Peyer's patch (tissue), 4 donors: Measurements from ENCODE around the gene FAM83G. TPM values are rescaled to one million over a fixed set of nuclear protein-coding genes. Genes with fewer than 3 reads are reported as not detected.
A peak's percentile ranks its signal among the peaks of the same experiment; 100 is the strongest.

Experiments
- DNase-seq, 3 donors: peaks; one replicate each; pipeline ENCODE4 v3.0.0-alpha.2; 2017 to 2019
- H3K27ac ChIP-seq, 4 donors: fragments of 200-600 bp; sonication (generic); one replicate each; pipeline ENCODE4 v1.5.1; 2016 to 2019
- H3K27me3 ChIP-seq, 2 donors: fragments of 200-600 bp; sonication (generic); one replicate each; pipeline ENCODE4 v1.5.1; 2019
- H3K36me3 ChIP-seq, 3 donors: fragments of 200-600 bp; sonication (generic); one replicate each; pipeline ENCODE4 v1.5.1; 2016 to 2019
- H3K4me1 ChIP-seq, 4 donors: fragments of 200-600 bp; sonication (generic); one replicate each; pipeline ENCODE4 v1.5.1; 2016 to 2019
- H3K4me3 ChIP-seq, 4 donors: fragments of 200-600 bp; sonication (generic); 1 replicate in 3 of 4; 2 replicates in 1 of 4; pipeline ENCODE4 v1.5.1; 2016 to 2019; ENCODE audit warnings: mild to moderate bottlenecking in 1 of 4
- H3K9me3 ChIP-seq, 4 donors: fragments of 200-600 bp; sonication (generic); one replicate each; pipeline ENCODE4 v1.5.1; 2016 to 2019; ENCODE audit warnings: mild to moderate bottlenecking in 1 of 4
- POLR2A ChIP-seq, 2 donors: fragments of 450-650 bp; IDR thresholded peaks; one replicate each; pipeline ENCODE4 v1.5.1; 2017; ENCODE audit warnings: antibody characterized with exemption in 2 of 2, mild to moderate bottlenecking in 2 of 2, moderate library complexity in 2 of 2
- small RNA-seq, 2 donors: library from RNA; depleted of rRNA; stranded (forward); fragments of <200 nt; gene quantifications; one replicate each; pipeline ENCODE3, GENCODE V24; 2016
- total RNA-seq, 4 donors: library from RNA; depleted of rRNA; stranded (reverse); fragments of >200 nt; gene quantifications; one replicate each; pipeline ENCODE4 v1.1.0, GENCODE V29; 2016
- TF ChIP-seq, protein P1 (sequence below), 6 experiments: fragments of 450-650 bp in 4 of 6; fragments of 200-600 bp in 2 of 6; sonication (generic) in 1 of 6; IDR thresholded peaks; one replicate each; pipeline ENCODE4 v1.5.1; 2017 to 2019; ENCODE audit warnings: antibody characterized with exemption in 6 of 6, mild to moderate bottlenecking in 3 of 6, moderate library complexity in 1 of 6

Gene FAM83G
- total RNA-seq, 4 donors from 2014 or later: 9.9 to 48.4 (median 37.4) TPM

GRCh38 chr17:18921912-18922451 lies 82.6 kb downstream of the FAM83G start:
- DNase-seq: no peak
- H3K27ac ChIP-seq: peak overlapping the region in 1 of 4 donors; percentile 28
- H3K4me1 ChIP-seq: peaks cover 0 to 28% (median 4%) of the 10 kb centered on the region in 4 donors
- H3K27me3 ChIP-seq: no peaks in the 10 kb centered on the region
- peaks cover 0 to 27% (median 0%) of the 10 kb centered on the region in 3 donors for H3K36me3 ChIP-seq
- TF ChIP-seq, protein P1, sequence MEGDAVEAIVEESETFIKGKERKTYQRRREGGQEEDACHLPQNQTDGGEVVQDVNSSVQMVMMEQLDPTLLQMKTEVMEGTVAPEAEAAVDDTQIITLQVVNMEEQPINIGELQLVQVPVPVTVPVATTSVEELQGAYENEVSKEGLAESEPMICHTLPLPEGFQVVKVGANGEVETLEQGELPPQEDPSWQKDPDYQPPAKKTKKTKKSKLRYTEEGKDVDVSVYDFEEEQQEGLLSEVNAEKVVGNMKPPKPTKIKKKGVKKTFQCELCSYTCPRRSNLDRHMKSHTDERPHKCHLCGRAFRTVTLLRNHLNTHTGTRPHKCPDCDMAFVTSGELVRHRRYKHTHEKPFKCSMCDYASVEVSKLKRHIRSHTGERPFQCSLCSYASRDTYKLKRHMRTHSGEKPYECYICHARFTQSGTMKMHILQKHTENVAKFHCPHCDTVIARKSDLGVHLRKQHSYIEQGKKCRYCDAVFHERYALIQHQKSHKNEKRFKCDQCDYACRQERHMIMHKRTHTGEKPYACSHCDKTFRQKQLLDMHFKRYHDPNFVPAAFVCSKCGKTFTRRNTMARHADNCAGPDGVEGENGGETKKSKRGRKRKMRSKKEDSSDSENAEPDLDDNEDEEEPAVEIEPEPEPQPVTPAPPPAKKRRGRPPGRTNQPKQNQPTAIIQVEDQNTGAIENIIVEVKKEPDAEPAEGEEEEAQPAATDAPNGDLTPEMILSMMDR (IDR thresholded peaks at IDR 0.05): no peak
- TF ChIP-seq POLR2A (IDR thresholded peaks at IDR 0.05): no peak
- H3K4me3 ChIP-seq: no peak overlapping the region
- no peaks in the 10 kb centered on the region for H3K9me3 ChIP-seq

- no peak for DNase-seq
- H3K27ac ChIP-seq: peak overlapping the region in 2 of 4 donors; percentile 6 to 28
- H3K4me3 ChIP-seq: no peak overlapping the region
- no peak for TF ChIP-seq POLR2A (IDR thresholded peaks at IDR 0.05)
- TF ChIP-seq, protein P1 (IDR thresholded peaks at IDR 0.05): no peak
- no peaks in the 10 kb centered on the region for H3K27me3 ChIP-seq
- H3K9me3 ChIP-seq: no peaks in the 10 kb centered on the region
- H3K4me1 ChIP-seq: peaks cover 0 to 28% (median 4%) of the 10 kb centered on the region in 4 donors
- peaks cover 0 to 29% (median 0%) of the 10 kb centered on the region in 3 donors for H3K36me3 ChIP-seq
Measured at GRCh38 chr17:18921485-18921884, 83.1 kb downstream of the FAM83G start.

DNA sequence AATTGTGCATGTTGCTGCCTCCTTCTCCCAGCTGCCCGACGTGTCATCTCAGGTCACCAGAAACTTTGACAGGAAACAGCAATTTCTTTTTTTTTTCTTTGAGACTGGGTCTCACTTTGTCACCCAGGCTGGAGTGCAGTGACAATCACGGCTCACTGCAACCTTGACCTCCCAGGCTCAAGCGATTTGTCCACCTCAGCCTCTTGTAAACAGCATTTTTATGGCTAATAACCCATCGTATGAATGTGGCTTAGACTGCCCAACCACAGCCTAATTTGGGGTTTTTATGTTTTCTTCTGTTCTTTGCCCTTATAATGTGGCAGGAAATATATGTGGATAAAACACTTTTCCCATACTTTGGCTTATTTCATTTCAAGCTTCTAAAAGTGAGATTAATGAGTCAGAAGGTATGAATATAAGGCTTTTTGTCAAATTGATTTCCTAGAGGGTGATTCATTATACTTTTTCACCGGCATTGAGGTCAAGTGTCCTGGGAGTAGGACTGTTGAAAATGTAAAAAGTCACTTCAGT lies 83.6 kb downstream of the FAM83G start:
- Histone ChIP-seq H3K9me3 (no peaks in the 10 kb centered on the region), H3K4me3 (no peak overlapping the region), H3K27ac (no peak overlapping the region), H3K27me3 (no peaks in the 10 kb centered on the region), H3K36me3 (peaks cover 0 to 34% (median 0%) of the 10 kb centered on the region in 3 donors), H3K4me1 (peaks cover 0 to 28% (median 4%) of the 10 kb centered on the region in 4 donors)
- TF ChIP-seq, protein P1 (IDR thresholded peaks at IDR 0.05): no peak
- no peak for TF ChIP-seq POLR2A (IDR thresholded peaks at IDR 0.05)
- DNase-seq: peak in 1 of 3 donors; percentile 31

GRCh38 chr17:18919963-18920362 lies 84.6 kb downstream of the FAM83G start:
- TF ChIP-seq, protein P1 (IDR thresholded peaks at IDR 0.05): no peak
- no peak for TF ChIP-seq POLR2A (IDR thresholded peaks at IDR 0.05)
- H3K9me3 ChIP-seq: no peaks in the 10 kb centered on the region
- peak overlapping the region in 1 of 4 donors; percentile 12 for H3K27ac ChIP-seq
- H3K4me1 ChIP-seq: peaks cover 0 to 28% (median 4%) of the 10 kb centered on the region in 4 donors
- peak in 1 of 3 donors; percentile 63 for DNase-seq
- H3K4me3 ChIP-seq: no peak overlapping the region
- no peaks in the 10 kb centered on the region for H3K27me3 ChIP-seq
- H3K36me3 ChIP-seq: peaks cover 0 to 38% (median 0%) of the 10 kb centered on the region in 3 donors

Small RNA genes lying within 50 kb of the gene (small RNA-seq; reads per million reads assigned to genes)
- gene AC090286.3: 0 reads per million in 2 donors
- gene RF00324: 0 reads per million in 2 donors

Other genes starting within 250 kb of the FAM83G start
- gene TVP23B, start 223.6 kb downstream of the FAM83G start, total RNA-seq: 10 to 100 TPM; 14.0 to 48.5 (median 31.1) TPM
- gene PRPSAP2, start 146.6 kb downstream of the FAM83G start, total RNA-seq: 10 to 100 TPM; 20.0 to 48.7 (median 35.0) TPM
- gene SLC5A10, start 52.6 kb downstream of the FAM83G start, total RNA-seq: not detected
- 10 to 100 TPM in 1 of 4 donors, 1 to 10 TPM in 3; 3.0 to 85.0 (median 3.2) TPM for gene GRAP, start 42.2 kb upstream of the FAM83G start, total RNA-seq
- 10 to 100 TPM in 2 of 4 donors, 1 to 10 TPM in 2; 3.7 to 17.3 (median 9.2) TPM for gene GRAPL, start 122.8 kb upstream of the FAM83G start, total RNA-seq
- gene EPN2, start 232.6 kb upstream of the FAM83G start, total RNA-seq: 10 to 100 TPM; 23.9 to 35.1 (median 34.1) TPM